ENCODE data around the gene OR4K5. TPM values are rescaled to one million over a fixed set of nuclear protein-coding genes. Genes with fewer than 3 reads are reported as not detected.

The OR4K5 gene
- total RNA-seq, 6 experiments from 2014 or later: not detected

DNA sequence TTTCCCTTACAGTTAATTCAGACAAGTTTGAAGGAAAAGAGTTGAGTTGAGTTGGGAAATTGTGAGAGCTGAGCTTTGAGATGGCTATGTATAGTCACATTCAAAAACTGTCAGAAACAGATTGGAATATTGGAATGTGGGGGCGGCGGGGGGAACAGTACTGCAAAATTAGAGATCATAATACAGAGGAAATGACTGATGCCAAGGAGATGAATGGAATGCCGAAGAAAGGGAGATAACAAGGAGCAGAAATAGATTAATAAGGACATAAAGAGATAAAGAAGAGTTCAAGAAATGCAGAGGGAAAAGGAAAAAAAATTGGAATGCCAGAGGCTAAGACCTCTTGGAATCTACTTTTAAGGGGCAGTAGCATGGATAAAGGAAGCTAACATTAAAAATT is 3.2 kb upstream of the OR4K5 start:
- no peak overlapping the region for H3K4me3 ChIP-seq
- no peaks in the 10 kb centered on the region for H3K4me1 ChIP-seq
- H3K36me3 ChIP-seq: no peaks in the 10 kb centered on the region
- no peaks in the 10 kb centered on the region for H3K27me3 ChIP-seq
- DNase-seq (no peak), ATAC-seq (no peak)
- WGBS (ENCODE audit: insufficient coverage, low coverage, low lambda C conversion rate, missing lambda C conversion rate): 45% methylated on average over 3 of the region's 3 CpGs
- intact Hi-C loops (cut with DNase I): no loop called here
- TF ChIP-seq, protein P1, sequence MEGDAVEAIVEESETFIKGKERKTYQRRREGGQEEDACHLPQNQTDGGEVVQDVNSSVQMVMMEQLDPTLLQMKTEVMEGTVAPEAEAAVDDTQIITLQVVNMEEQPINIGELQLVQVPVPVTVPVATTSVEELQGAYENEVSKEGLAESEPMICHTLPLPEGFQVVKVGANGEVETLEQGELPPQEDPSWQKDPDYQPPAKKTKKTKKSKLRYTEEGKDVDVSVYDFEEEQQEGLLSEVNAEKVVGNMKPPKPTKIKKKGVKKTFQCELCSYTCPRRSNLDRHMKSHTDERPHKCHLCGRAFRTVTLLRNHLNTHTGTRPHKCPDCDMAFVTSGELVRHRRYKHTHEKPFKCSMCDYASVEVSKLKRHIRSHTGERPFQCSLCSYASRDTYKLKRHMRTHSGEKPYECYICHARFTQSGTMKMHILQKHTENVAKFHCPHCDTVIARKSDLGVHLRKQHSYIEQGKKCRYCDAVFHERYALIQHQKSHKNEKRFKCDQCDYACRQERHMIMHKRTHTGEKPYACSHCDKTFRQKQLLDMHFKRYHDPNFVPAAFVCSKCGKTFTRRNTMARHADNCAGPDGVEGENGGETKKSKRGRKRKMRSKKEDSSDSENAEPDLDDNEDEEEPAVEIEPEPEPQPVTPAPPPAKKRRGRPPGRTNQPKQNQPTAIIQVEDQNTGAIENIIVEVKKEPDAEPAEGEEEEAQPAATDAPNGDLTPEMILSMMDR (IDR thresholded peaks at IDR 0.05): no peak
- TF ChIP-seq POLR2A (IDR thresholded peaks at IDR 0.05): no peak
- H3K9me3 ChIP-seq: no peaks in the 10 kb centered on the region
- no peak overlapping the region for H3K27ac ChIP-seq

DNA sequence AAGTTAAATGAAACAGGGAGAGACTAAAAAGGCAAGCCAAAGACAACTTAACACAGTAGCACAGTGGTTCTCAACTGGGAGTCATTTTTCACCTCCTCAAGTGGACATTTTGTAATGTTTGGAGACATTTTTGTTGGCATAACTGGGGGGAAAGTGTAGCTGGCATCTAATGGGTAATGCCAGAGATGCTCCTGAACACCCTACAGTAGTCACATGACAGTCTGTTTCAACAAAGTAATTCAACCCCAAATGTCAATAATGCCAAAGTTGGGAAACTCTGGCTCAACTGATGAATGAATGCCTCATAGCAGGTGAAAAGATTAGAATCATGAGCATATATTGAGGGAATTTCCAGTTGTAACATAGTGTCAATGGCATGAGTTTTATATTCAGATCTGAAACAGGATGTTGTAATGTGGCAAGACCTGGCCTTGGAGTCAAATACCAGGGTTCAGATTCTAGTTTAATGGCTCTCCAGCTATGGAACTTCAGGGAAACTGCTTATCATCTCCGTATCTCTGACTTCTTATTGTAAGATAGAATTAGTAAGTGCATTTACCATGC is 2.4 kb upstream of the OR4K5 start:
- Histone ChIP-seq H3K36me3 (no peaks in the 10 kb centered on the region), H3K27me3 (no peaks in the 10 kb centered on the region), H3K4me1 (no peaks in the 10 kb centered on the region), H3K9me3 (no peaks in the 10 kb centered on the region), H3K27ac (no peak overlapping the region), H3K4me3 (no peak overlapping the region)
- 42% methylated on average over 1 of the region's 1 CpG for WGBS (ENCODE audit: insufficient coverage, low coverage, low lambda C conversion rate, missing lambda C conversion rate)
- intact Hi-C loops (cut with DNase I): no loop called here
- ATAC-seq: no peak
- no peak for DNase-seq
- TF ChIP-seq, protein P1 (IDR thresholded peaks at IDR 0.05): no peak
- no peak for TF ChIP-seq POLR2A (IDR thresholded peaks at IDR 0.05)

DNA sequence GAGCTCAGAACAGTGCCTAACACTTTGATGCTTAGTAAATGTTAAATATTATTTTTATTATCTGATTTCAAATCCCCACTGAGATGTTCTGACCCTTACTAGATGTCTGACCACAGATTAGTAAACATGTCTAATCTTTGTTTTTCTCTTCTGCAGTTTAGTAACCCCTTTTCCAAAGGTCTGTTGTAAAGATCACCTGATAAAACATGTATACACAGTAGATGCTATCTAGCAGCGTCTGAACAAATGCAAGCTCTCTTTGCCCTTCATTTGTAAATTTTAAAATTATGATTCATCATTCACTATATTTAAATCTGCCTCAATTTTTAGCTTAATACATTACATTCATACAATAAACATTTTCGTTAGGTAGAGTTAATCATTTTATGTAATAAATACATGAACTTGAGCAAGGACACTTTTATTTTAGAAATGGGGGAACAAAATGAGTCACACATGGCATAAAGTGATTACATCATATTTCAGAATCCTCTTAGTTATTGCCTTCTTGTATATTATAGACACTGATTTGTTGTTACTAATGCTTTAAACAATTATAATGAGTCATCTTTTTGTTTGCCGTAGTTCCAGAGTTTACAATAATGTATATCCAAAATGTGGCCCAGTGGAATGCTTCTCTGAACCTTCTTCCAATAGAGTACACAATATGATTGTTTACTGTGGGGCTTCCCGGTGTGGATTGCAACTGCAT is 1.7 kb upstream of the OR4K5 start:
- H3K4me3 ChIP-seq: no peak overlapping the region
- H3K27ac ChIP-seq: no peak overlapping the region
- no peaks in the 10 kb centered on the region for H3K9me3 ChIP-seq
- no peaks in the 10 kb centered on the region for H3K36me3 ChIP-seq
- ATAC-seq (no peak), DNase-seq (no peak)
- H3K27me3 ChIP-seq: no peaks in the 10 kb centered on the region
- intact Hi-C loops (cut with DNase I): no loop called here
- no peaks in the 10 kb centered on the region for H3K4me1 ChIP-seq
- TF ChIP-seq POLR2A (IDR thresholded peaks at IDR 0.05): no peak
- 19% methylated on average over 4 of the region's 4 CpGs for WGBS (ENCODE audit: insufficient coverage, low coverage, low lambda C conversion rate, missing lambda C conversion rate)

DNA sequence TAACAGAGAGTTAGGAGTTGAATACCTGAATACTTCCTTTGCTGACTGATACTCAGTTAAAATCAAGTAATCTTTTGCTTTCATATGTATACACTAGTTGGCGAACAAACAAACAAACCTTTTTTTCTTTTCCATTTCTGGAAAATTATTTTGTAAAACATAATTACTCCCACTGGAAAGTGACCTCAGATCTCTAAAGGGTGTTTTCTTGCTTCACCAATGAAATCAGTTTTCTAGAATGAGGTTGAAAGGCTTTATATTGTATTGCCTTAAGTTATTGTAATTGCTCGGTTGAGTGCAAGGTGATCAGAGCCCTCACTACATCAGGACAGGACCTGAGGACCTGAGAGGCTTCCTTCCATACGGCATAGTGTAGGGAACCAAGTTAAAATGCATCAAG is 10.2 kb downstream of the OR4K5 start, which contains the start of gene OR4K1:
Gene OR4K1 (plus strand): TSS at position 301 of the 400 bp plus-strand sequence. CDS start 4,750 bp downstream, outside the sequence.
- H3K36me3 ChIP-seq: no peaks in the 10 kb centered on the region
- no peak within 1 kb of the TSS for H3K4me3 ChIP-seq
- DNase-seq: no peak
- H3K27ac ChIP-seq: no peak within 1 kb of the TSS
- H3K4me1 ChIP-seq: no peaks in the 10 kb centered on the region
- ATAC-seq: no peak
- intact Hi-C loops (cut with DNase I): no loop called here
- no peaks in the 10 kb centered on the region for H3K9me3 ChIP-seq
- 42% methylated on average over 3 of the region's 3 CpGs for WGBS (ENCODE audit: insufficient coverage, low coverage, low lambda C conversion rate, missing lambda C conversion rate)
- no peak for TF ChIP-seq POLR2A (IDR thresholded peaks at IDR 0.05)
- TF ChIP-seq, protein P1 (IDR thresholded peaks at IDR 0.05): no peak
- H3K27me3 ChIP-seq: no peaks in the 10 kb centered on the region

DNA sequence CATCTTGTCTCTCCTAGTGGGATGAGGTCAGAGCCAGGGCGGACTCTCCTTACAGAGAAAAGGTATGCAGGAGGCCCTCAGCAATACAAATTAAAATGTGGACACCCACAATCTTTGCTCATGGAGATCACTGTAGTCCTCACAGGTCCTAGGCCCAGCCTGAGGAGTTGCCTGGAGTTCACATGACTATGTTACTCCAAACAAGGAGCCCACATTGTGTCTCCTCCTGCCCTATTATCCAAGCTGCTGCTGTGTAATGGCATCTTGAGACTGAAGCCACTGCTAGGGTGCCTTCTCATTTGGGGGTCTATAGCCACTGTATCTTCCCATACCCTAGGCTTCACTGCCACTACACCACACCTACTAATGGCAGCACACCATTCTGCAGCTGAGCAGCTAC is 21.3 kb downstream of the OR4K5 start:
- no peak overlapping the region for H3K27ac ChIP-seq
- intact Hi-C loops (cut with DNase I): no loop called here
- H3K4me1 ChIP-seq: no peaks in the 10 kb centered on the region
- peak in 2 of 4 donors; percentile 23 to 34 for ATAC-seq
- no peak for DNase-seq
- H3K36me3 ChIP-seq: no peaks in the 10 kb centered on the region
- H3K9me3 ChIP-seq: no peaks in the 10 kb centered on the region
- WGBS (ENCODE audit: insufficient coverage, low coverage, low lambda C conversion rate, missing lambda C conversion rate): 83% methylated on average over 1 of the region's 1 CpG
- no peak overlapping the region for H3K4me3 ChIP-seq
- no peaks in the 10 kb centered on the region for H3K27me3 ChIP-seq
- TF ChIP-seq, protein P1 (IDR thresholded peaks at IDR 0.05): no peak
- no peak for TF ChIP-seq POLR2A (IDR thresholded peaks at IDR 0.05)
